Muscle of leg (tissue), 11 donors: ENCODE results near the gene PLXNA4. TPM values are rescaled to one million over a fixed set of nuclear protein-coding genes. Genes with fewer than 3 reads are reported as not detected.
A peak's percentile ranks its signal among the peaks of the same experiment; 100 is the strongest.

Experiments used
- DNase-seq: peaks from one replicate; pipeline ENCODE4 v3.0.0; 2013
- H3K27ac ChIP-seq: one replicate; pipeline ENCODE4 v1.5.1; 2013; ENCODE audit warnings: mild to moderate bottlenecking, low read length, control low read depth
- H3K27me3 ChIP-seq: one replicate; pipeline ENCODE4 v1.6.1; 2013; ENCODE audit warnings: low read length; ENCODE audit not compliant: control insufficient read depth, insufficient read depth
- H3K36me3 ChIP-seq: one replicate; pipeline ENCODE4 v1.6.1; 2013; ENCODE audit warnings: low read length; ENCODE audit not compliant: control insufficient read depth, insufficient read depth
- H3K4me1 ChIP-seq: one replicate; pipeline ENCODE4 v1.6.1; 2013; ENCODE audit warnings: low read length; ENCODE audit not compliant: control insufficient read depth, insufficient read depth
- H3K4me3 ChIP-seq: one replicate; pipeline ENCODE4 v1.5.1; 2013; ENCODE audit warnings: low read length, control low read depth
- H3K9me3 ChIP-seq: replicated peaks from 2 replicates; pipeline ENCODE4 v1.6.1; 2013; ENCODE audit warnings: low read depth, low read length; ENCODE audit not compliant: control insufficient read depth
- WGBS: methylation state at CpG from one replicate; pipeline ENCODE4 v1.1.5; 2013; ENCODE audit warnings: missing lambda C conversion rate; ENCODE audit not compliant: insufficient coverage; 5-methylcytosine and 5-hydroxymethylcytosine counted together
- polyA plus RNA-seq, 8 donors: library from polyadenylated mRNA; unstranded; fragments of 120-200 nt; gene quantifications; one replicate each; pipeline versions ENCODE4 v1.2.1 to v1.2.3, GENCODE V29; 2013; ENCODE audit warnings: inconsistent platforms in 1 of 8, low replicate concordance in 1 of 8; ENCODE audit not compliant: insufficient read length in 8 of 8, insufficient read depth in 1 of 8
- total RNA-seq: library from RNA; stranded (reverse); fragments of 120-200 nt; gene quantifications from one replicate; pipeline ENCODE4 v1.2.4, GENCODE V29; 2013

PLXNA4 gene
- total and polyA plus RNA-seq, 9 donors = 1.3 to 3.3 (median 2.1) TPM

- Histone ChIP-seq H3K4me3 (no peak overlapping the region), H3K27ac (no peak overlapping the region), H3K36me3 (no peaks in the 10 kb centered on the region), H3K27me3 (peaks cover 60% of the 10 kb centered on the region), H3K4me1 (peaks cover 20% of the 10 kb centered on the region), H3K9me3 (no peaks in the 10 kb centered on the region)
- under 1% methylated on average over 46 of the region's 65 CpGs for WGBS
- peak; percentile 92 for DNase-seq
These were observed 1.2 kb upstream of the PLXNA4 start for GRCh38 chr7:132577206-132578049.

GRCh38 chr7:132576721-132577085 lies 433 bp upstream of the PLXNA4 start:
- DNase-seq = no peak
- H3K27me3 ChIP-seq = peaks cover 66% of the 10 kb centered on the region
- H3K4me3 ChIP-seq = peak overlapping the region; percentile 22
- under 1% methylated on average over 55 of the region's 55 CpGs for WGBS
- peaks cover 20% of the 10 kb centered on the region for H3K4me1 ChIP-seq
- H3K27ac ChIP-seq = no peak overlapping the region
- no peaks in the 10 kb centered on the region for H3K9me3 ChIP-seq
- H3K36me3 ChIP-seq = no peaks in the 10 kb centered on the region

- Histone ChIP-seq H3K9me3 (no peaks in the 10 kb centered on the region), H3K36me3 (no peaks in the 10 kb centered on the region), H3K4me3 (peak overlapping the region; percentile 22), H3K27ac (no peak overlapping the region), H3K27me3 (peaks cover 73% of the 10 kb centered on the region), H3K4me1 (peaks cover 20% of the 10 kb centered on the region)
- WGBS = under 1% methylated on average over 20 of the region's 27 CpGs
- DNase-seq = peak; percentile 73
These were observed 770 bp downstream of the PLXNA4 start for GRCh38 chr7:132575419-132575981.

GRCh38 chr7:132574223-132574622 lies 2.0 kb downstream of the PLXNA4 start:
- H3K36me3 ChIP-seq = no peaks in the 10 kb centered on the region
- 22% methylated on average over 4 of the region's 8 CpGs for WGBS
- H3K27me3 ChIP-seq = peaks cover 79% of the 10 kb centered on the region
- H3K9me3 ChIP-seq = no peaks in the 10 kb centered on the region
- peaks cover 20% of the 10 kb centered on the region for H3K4me1 ChIP-seq
- no peak overlapping the region for H3K27ac ChIP-seq
- H3K4me3 ChIP-seq = no peak overlapping the region
- DNase-seq = no peak

- peaks cover 22% of the 10 kb centered on the region for H3K4me1 ChIP-seq
- peaks cover 76% of the 10 kb centered on the region for H3K27me3 ChIP-seq
- no peaks in the 10 kb centered on the region for H3K9me3 ChIP-seq
- no peaks in the 10 kb centered on the region for H3K36me3 ChIP-seq
- no peak overlapping the region for H3K4me3 ChIP-seq
- no peak overlapping the region for H3K27ac ChIP-seq
- 12% methylated on average over 9 of the region's 13 CpGs for WGBS
- no peak for DNase-seq
These were observed 2.9 kb downstream of the PLXNA4 start for GRCh38 chr7:132573251-132573955.

GRCh38 chr7:132572526-132572925 lies 3.7 kb downstream of the PLXNA4 start:
- 33% methylated on average over 1 of the region's 3 CpGs for WGBS
- peaks cover 72% of the 10 kb centered on the region for H3K27me3 ChIP-seq
- DNase-seq = no peak
- no peaks in the 10 kb centered on the region for H3K36me3 ChIP-seq
- peaks cover 20% of the 10 kb centered on the region for H3K4me1 ChIP-seq
- no peak overlapping the region for H3K27ac ChIP-seq
- no peaks in the 10 kb centered on the region for H3K9me3 ChIP-seq
- no peak overlapping the region for H3K4me3 ChIP-seq

- Histone ChIP-seq H3K4me1 (peaks cover 18% of the 10 kb centered on the region), H3K4me3 (no peak overlapping the region), H3K9me3 (no peaks in the 10 kb centered on the region), H3K27ac (no peak overlapping the region), H3K36me3 (no peaks in the 10 kb centered on the region), H3K27me3 (peaks cover 70% of the 10 kb centered on the region)
- no CpG with 5 or more reads among the region's 2 CpGs for WGBS
- DNase-seq = no peak
These were observed 4.3 kb downstream of the PLXNA4 start for GRCh38 chr7:132571970-132572369.

- Histone ChIP-seq H3K27ac (no peak overlapping the region), H3K27me3 (peaks cover 56% of the 10 kb centered on the region), H3K4me3 (no peak overlapping the region), H3K36me3 (no peaks in the 10 kb centered on the region), H3K4me1 (peaks cover 2% of the 10 kb centered on the region), H3K9me3 (no peaks in the 10 kb centered on the region)
- WGBS = 36% methylated on average over 6 of the region's 9 CpGs
- DNase-seq = no peak
These were observed 6.2 kb downstream of the PLXNA4 start for GRCh38 chr7:132569884-132570614.

- H3K9me3 ChIP-seq = no peaks in the 10 kb centered on the region
- 100% methylated on average over 1 of the region's 2 CpGs for WGBS
- H3K4me3 ChIP-seq = no peak overlapping the region
- peaks cover 2% of the 10 kb centered on the region for H3K4me1 ChIP-seq
- DNase-seq = no peak
- H3K27me3 ChIP-seq = peaks cover 47% of the 10 kb centered on the region
- no peak overlapping the region for H3K27ac ChIP-seq
- H3K36me3 ChIP-seq = no peaks in the 10 kb centered on the region
These were observed 7.3 kb downstream of the PLXNA4 start for GRCh38 chr7:132568962-132569361.

- 73% methylated on average over 2 of the region's 5 CpGs for WGBS
- peaks cover 22% of the 10 kb centered on the region for H3K27me3 ChIP-seq
- H3K4me1 ChIP-seq = peaks cover 2% of the 10 kb centered on the region
- H3K9me3 ChIP-seq = no peaks in the 10 kb centered on the region
- DNase-seq = no peak
- H3K4me3 ChIP-seq = no peak overlapping the region
- H3K27ac ChIP-seq = no peak overlapping the region
- no peaks in the 10 kb centered on the region for H3K36me3 ChIP-seq
These were observed 10.4 kb downstream of the PLXNA4 start for GRCh38 chr7:132565885-132566284.
